IPS-15b (cell line): ENCODE data around the gene KRTAP19-7.

ENCODE experiments used
- H3K27me3 ChIP-seq: one replicate; pipeline ENCODE4 v1.6.1; 2013; ENCODE audit warnings: low read length; ENCODE audit not compliant: control insufficient read depth, insufficient read depth
- H3K36me3 ChIP-seq: one replicate; pipeline ENCODE4 v1.6.1; 2013; ENCODE audit warnings: low read length; ENCODE audit not compliant: control insufficient read depth, insufficient read depth
- H3K4me1 ChIP-seq: one replicate; pipeline ENCODE4 v1.6.1; 2013; ENCODE audit warnings: mild to moderate bottlenecking, low read length; ENCODE audit not compliant: control insufficient read depth, insufficient read depth
- H3K4me3 ChIP-seq: one replicate; pipeline ENCODE4 v1.5.1; 2013; ENCODE audit warnings: low read depth, low read length
- H3K9ac ChIP-seq: one replicate; pipeline ENCODE4 v1.6.1; 2013; ENCODE audit warnings: low read depth, mild to moderate bottlenecking, low read length
- H3K9me3 ChIP-seq: one replicate; pipeline ENCODE4 v1.6.1; 2013; ENCODE audit warnings: mild to moderate bottlenecking, low read length; ENCODE audit not compliant: control insufficient read depth, insufficient read depth

The KRTAP19-7 gene

GRCh38 chr21:30563072-30563471 lies 2.0 kb upstream of the KRTAP19-7 start:
- H3K4me1 ChIP-seq: no peaks in the 10 kb centered on the region
- no peaks in the 10 kb centered on the region for H3K27me3 ChIP-seq
- no peak overlapping the region for H3K4me3 ChIP-seq
- H3K36me3 ChIP-seq: no peaks in the 10 kb centered on the region
- no peak overlapping the region for H3K9ac ChIP-seq
- H3K9me3 ChIP-seq: no peaks in the 10 kb centered on the region

- H3K4me1 ChIP-seq: no peaks in the 10 kb centered on the region
- no peak overlapping the region for H3K9ac ChIP-seq
- H3K9me3 ChIP-seq: no peaks in the 10 kb centered on the region
- no peaks in the 10 kb centered on the region for H3K27me3 ChIP-seq
- no peaks in the 10 kb centered on the region for H3K36me3 ChIP-seq
- H3K4me3 ChIP-seq: no peak overlapping the region
Observed at GRCh38 chr21:30561957-30562356, 843 bp upstream of the KRTAP19-7 start.

GRCh38 chr21:30555095-30555494 lies 6.0 kb downstream of the KRTAP19-7 start:
- no peaks in the 10 kb centered on the region for H3K9me3 ChIP-seq
- no peak overlapping the region for H3K4me3 ChIP-seq
- H3K36me3 ChIP-seq: no peaks in the 10 kb centered on the region
- no peaks in the 10 kb centered on the region for H3K4me1 ChIP-seq
- H3K9ac ChIP-seq: no peak overlapping the region
- H3K27me3 ChIP-seq: no peaks in the 10 kb centered on the region

GRCh38 chr21:30552782-30553181 lies 8.3 kb downstream of the KRTAP19-7 start:
- Histone ChIP-seq H3K4me1 (no peaks in the 10 kb centered on the region), H3K36me3 (no peaks in the 10 kb centered on the region), H3K9me3 (no peaks in the 10 kb centered on the region), H3K4me3 (no peak overlapping the region), H3K27me3 (no peaks in the 10 kb centered on the region), H3K9ac (no peak overlapping the region)

- no peaks in the 10 kb centered on the region for H3K9me3 ChIP-seq
- no peaks in the 10 kb centered on the region for H3K4me1 ChIP-seq
- H3K4me3 ChIP-seq: no peak within 1 kb of the TSS
- no peaks in the 10 kb centered on the region for H3K36me3 ChIP-seq
- H3K27me3 ChIP-seq: no peaks in the 10 kb centered on the region
- no peak within 1 kb of the TSS for H3K9ac ChIP-seq
Observed at GRCh38 chr21:30541764-30542163, 19.4 kb downstream of the KRTAP19-7 start, which contains the start of gene KRTAP19-6. Gene KRTAP19-6, minus strand, starts transcription at chr21:30541864. Its CDS starts 31 bp downstream, at chr21:30541833.

- no peaks in the 10 kb centered on the region for H3K27me3 ChIP-seq
- H3K4me1 ChIP-seq: no peaks in the 10 kb centered on the region
- H3K36me3 ChIP-seq: no peaks in the 10 kb centered on the region
- no peak overlapping the region for H3K4me3 ChIP-seq
- H3K9me3 ChIP-seq: no peaks in the 10 kb centered on the region
- no peak overlapping the region for H3K9ac ChIP-seq
Observed at GRCh38 chr21:30518876-30519275, 42.2 kb downstream of the KRTAP19-7 start.

- Histone ChIP-seq H3K9ac (no peak overlapping the region), H3K36me3 (no peaks in the 10 kb centered on the region), H3K4me3 (no peak overlapping the region), H3K27me3 (no peaks in the 10 kb centered on the region), H3K4me1 (no peaks in the 10 kb centered on the region), H3K9me3 (no peaks in the 10 kb centered on the region)
Observed at GRCh38 chr21:30515681-30516080, 45.4 kb downstream of the KRTAP19-7 start.
